Heart left ventricle (tissue), 16 donors: ENCODE results near the gene EWSR1. TPM values are rescaled to one million over a fixed set of nuclear protein-coding genes. Genes with fewer than 3 reads are reported as not detected.
"Not testable (repeated sequence)": the region's sequence is repeated elsewhere in the genome, so short reads cannot be mapped to it uniquely, and the experiment has no call there.

Experiments used
- ATAC-seq, 4 donors: fragments of 200-7000 bp; cut with Tn5 transposase; one replicate each; pipeline ENCODE4 v1.9.1; 2020 to 2022; ENCODE audit warnings: moderate library complexity in 4 of 4, mild to moderate bottlenecking in 3 of 4, moderate number of reproducible peaks in 1 of 4
- DNase-seq, 5 donors: peaks; one replicate each; pipeline ENCODE4 v3.0.0-alpha.2; 2020
- H3K27ac ChIP-seq, 12 donors: fragments of 200-600 bp; sonication (generic) in 4 of 12; one replicate each; pipeline versions ENCODE4 v1.5.0 to v1.8.0; 2016 to 2022; ENCODE audit warnings: mild to moderate bottlenecking in 2 of 12
- H3K27me3 ChIP-seq, 9 donors: fragments of 200-600 bp; sonication (generic) in 2 of 9; one replicate each; pipeline versions ENCODE4 v1.5.1 to v1.8.0; 2016 to 2022; ENCODE audit warnings: mild to moderate bottlenecking in 3 of 9
- H3K36me3 ChIP-seq, 9 donors: fragments of 200-600 bp; sonication (generic) in 2 of 9; one replicate each; pipeline versions ENCODE4 v1.5.0 to v1.8.0; 2018 to 2022; ENCODE audit warnings: mild to moderate bottlenecking in 2 of 9
- H3K4me1 ChIP-seq, 12 donors: fragments of 200-600 bp; sonication (generic) in 4 of 12; one replicate each; pipeline versions ENCODE4 v1.5.0 to v1.8.0; 2016 to 2022; ENCODE audit warnings: mild to moderate bottlenecking in 3 of 12
- H3K4me3 ChIP-seq, 12 donors: fragments of 200-600 bp; sonication (generic) in 4 of 12; one replicate each; pipeline versions ENCODE4 v1.5.0 to v1.8.0; 2017 to 2022; ENCODE audit warnings: mild to moderate bottlenecking in 9 of 12, moderate library complexity in 4 of 12
- H3K9me3 ChIP-seq, 12 donors: fragments of 200-600 bp; sonication (generic) in 4 of 12; one replicate each; pipeline versions ENCODE4 v1.5.0 to v1.8.0; 2016 to 2022; ENCODE audit warnings: mild to moderate bottlenecking in 1 of 12
- POLR2A ChIP-seq, 2 donors: fragments of 450-650 bp; IDR thresholded peaks; one replicate each; pipeline ENCODE4 v1.6.1; 2017; ENCODE audit warnings: antibody characterized with exemption in 2 of 2, mild to moderate bottlenecking in 2 of 2, moderate library complexity in 2 of 2
- WGBS, 4 donors: extraction: QIAGEN DNeasy Blood & Tissue Kit in 2 of 4; methylation state at CpG; one replicate each; pipeline versions ENCODE4 v1.1.5 to v1.1.7; 2013 to 2018; 5-methylcytosine and 5-hydroxymethylcytosine counted together
- intact Hi-C, 10 donors: fragments of 100-400 bp; cut with DNase I; formaldehyde crosslinking; loops; one replicate each; pipeline versions ENCODE4 v1.11.1 to v1.14.2; 2022
- polyA plus RNA-seq, 2 donors: library from polyadenylated mRNA; stranded (reverse); fragments of 200-250 nt; gene quantifications; one replicate each; pipeline ENCODE4 v1.2.3, GENCODE V29; 2013
- total RNA-seq, 9 donors: library from RNA; depleted of rRNA in 2 of 9; stranded (reverse); fragments of >200 nt in 2 of 9; fragmentation: NEBNext Ultra II Directional in 3 of 9; extraction: Animal tissue kit (Norgen Biotek cat#: 25700) in 3 of 9; gene quantifications; one replicate each; pipeline versions ENCODE4 v1.1.0 to v1.2.4, GENCODE V29; 2016 to 2023
- TF ChIP-seq, protein P1 (sequence below), 12 donors: fragments of 200-600 bp; sonication (generic) in 4 of 12; IDR thresholded peaks; one replicate each; pipeline versions ENCODE4 v1.5.0 to v1.8.0; 2018 to 2022; ENCODE audit warnings: antibody characterized with exemption in 12 of 12, mild to moderate bottlenecking in 5 of 12
- donor health status: ischemic (EF 13 %, LVEDD 7.1; RV severe dilation, severe dysfunction).
- donor health status: healthy with polysubstance abuse.
- donor health status: DM: no; HTN: yes; CAD: no.
- donor health status: DM: no; HTN: no; CAD: no.
- donor health status: ischemic (EF 25% LVEDD 6.9; RV normal size, moderate dysfunction).
- donor health status: ischemic (EF 25% LVEDD 5.7; RV mildly dilated, moderate dysfunction).
- donor health status: healthy.
- donor health status: DM: yes; HTN: yes; CAD: no.
- donor health status: ischemic (EF 35%, LVEDD 5.7; RV mildly dilated, moderate dysfunction).
- donor health status: nonischemic (EF 11% LVEDD 7.7; RV severe dilation, severe dysfunction).
- donor health status: DM: yes; HTN: yes; CAD: no.
- donor health status: PGD.
- donor health status: ischemic (EF 29% LVEDD 5.4; RV normal size, mild dysfunction).
- donor health status: nonischemic (EF 23%, LVEDD 6.1; RV moderate dilation, normal function).

The EWSR1 gene
- total and polyA plus RNA-seq, 11 donors = 94.3 to 202 (median 138) TPM

DNA sequence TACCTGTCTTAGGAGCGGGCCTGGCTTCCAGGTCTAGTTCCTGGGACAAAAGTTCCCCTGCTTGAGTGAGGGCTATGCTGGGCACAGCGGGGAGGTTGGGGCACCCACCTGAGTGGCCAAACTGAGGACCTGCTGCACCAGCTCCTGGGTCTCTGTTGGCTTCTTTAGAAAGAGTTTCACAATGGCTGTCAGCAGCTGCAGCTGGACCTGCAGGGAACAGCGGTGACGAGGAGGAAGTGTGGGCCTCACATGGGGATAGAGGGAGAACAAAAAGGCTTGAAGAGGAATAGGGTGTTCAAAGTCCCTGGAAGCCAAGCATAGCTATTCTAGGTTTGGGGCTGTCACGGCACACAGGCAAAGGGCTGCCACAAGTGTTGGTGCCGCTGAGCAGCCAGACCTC, 74.1 kb downstream of the EWSR1 start:
- H3K27me3 ChIP-seq = no peaks in the 10 kb centered on the region
- peaks cover 0 to 100% (median 77%) of the 10 kb centered on the region in 9 donors for H3K36me3 ChIP-seq
- TF ChIP-seq, protein P1, sequence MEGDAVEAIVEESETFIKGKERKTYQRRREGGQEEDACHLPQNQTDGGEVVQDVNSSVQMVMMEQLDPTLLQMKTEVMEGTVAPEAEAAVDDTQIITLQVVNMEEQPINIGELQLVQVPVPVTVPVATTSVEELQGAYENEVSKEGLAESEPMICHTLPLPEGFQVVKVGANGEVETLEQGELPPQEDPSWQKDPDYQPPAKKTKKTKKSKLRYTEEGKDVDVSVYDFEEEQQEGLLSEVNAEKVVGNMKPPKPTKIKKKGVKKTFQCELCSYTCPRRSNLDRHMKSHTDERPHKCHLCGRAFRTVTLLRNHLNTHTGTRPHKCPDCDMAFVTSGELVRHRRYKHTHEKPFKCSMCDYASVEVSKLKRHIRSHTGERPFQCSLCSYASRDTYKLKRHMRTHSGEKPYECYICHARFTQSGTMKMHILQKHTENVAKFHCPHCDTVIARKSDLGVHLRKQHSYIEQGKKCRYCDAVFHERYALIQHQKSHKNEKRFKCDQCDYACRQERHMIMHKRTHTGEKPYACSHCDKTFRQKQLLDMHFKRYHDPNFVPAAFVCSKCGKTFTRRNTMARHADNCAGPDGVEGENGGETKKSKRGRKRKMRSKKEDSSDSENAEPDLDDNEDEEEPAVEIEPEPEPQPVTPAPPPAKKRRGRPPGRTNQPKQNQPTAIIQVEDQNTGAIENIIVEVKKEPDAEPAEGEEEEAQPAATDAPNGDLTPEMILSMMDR (IDR thresholded peaks at IDR 0.05) = no peak
- TF ChIP-seq POLR2A (IDR thresholded peaks at IDR 0.05) = no peak
- H3K4me3 ChIP-seq = no peak overlapping the region
- H3K4me1 ChIP-seq = peaks cover 0 to 44% (median 19%) of the 10 kb centered on the region in 12 donors
- H3K27ac ChIP-seq = peak overlapping the region in 3 of 12 donors; percentile 2 to 20 (median 11)
- DNase-seq = no peak
- intact Hi-C loops = loop anchor here in 2 of 10 donors (5.0 kb wide), 1 partner anchor 35 kb away; the partner anchor contains the start of gene GAS2L1 (in 2 of the 2)
- ATAC-seq = no peak
- WGBS, 4 donors = 72 to 84% (median 77%) methylated on average over 6 of the region's 6 CpGs
- no peaks in the 10 kb centered on the region for H3K9me3 ChIP-seq

DNA sequence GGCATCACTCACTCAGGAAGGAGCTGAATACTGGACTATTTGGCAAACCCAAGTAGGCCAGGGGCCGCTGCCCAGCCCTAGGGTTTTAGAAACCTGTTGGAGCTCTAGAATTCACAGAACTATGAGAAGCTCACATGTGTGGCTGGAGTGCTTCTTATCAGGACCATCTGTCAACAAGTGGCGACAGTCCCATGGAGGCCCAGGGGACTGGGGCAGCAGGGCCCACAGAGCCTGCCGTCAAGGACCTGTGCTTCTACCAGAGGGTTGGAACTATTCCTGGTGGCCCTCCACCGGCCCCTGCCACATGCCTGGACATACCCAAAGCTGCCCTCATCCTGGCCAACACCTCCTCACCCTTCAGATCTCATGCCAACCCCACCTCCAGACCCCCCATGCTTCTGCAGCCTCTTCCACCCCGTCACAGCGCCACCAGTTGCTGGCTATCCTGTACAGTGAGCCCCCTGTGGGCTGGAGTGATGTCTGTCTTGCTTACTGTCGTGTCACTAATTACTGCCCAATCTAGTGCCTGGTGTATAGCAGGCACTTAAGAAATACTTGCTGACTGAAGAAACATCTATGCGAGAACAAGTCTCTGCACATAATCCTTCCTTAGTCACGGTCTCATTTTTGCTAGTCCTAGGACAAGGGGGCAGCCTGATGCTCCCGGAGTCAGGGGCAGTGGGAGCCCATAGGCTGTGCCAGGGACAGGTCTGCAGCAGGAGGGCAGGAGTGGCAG, 74.7 kb downstream of the EWSR1 start:
- TF ChIP-seq POLR2A (IDR thresholded peaks at IDR 0.05) = no peak
- TF ChIP-seq, protein P1 (IDR thresholded peaks at IDR 0.05) = no peak
- no peaks in the 10 kb centered on the region for H3K27me3 ChIP-seq
- ATAC-seq (peak in 1 of 4 donors; percentile 2), DNase-seq (peak in 2 of 5 donors; percentile 26 to 49)
- intact Hi-C loops = loop anchor here in 2 of 10 donors (5.0 kb wide), 1 partner anchor 35 kb away; the partner anchor contains the start of gene GAS2L1 (in 2 of the 2)
- H3K27ac ChIP-seq = peak overlapping the region in 7 of 12 donors; percentile 1 to 62 (median 20)
- WGBS, 4 donors = 58 to 65% (median 62%) methylated on average over 10 of the region's 10 CpGs
- H3K9me3 ChIP-seq = no peaks in the 10 kb centered on the region
- H3K4me1 ChIP-seq = peaks cover 0 to 45% (median 19%) of the 10 kb centered on the region in 12 donors
- no peak overlapping the region for H3K4me3 ChIP-seq
- peaks cover 0 to 100% (median 77%) of the 10 kb centered on the region in 9 donors for H3K36me3 ChIP-seq

DNA sequence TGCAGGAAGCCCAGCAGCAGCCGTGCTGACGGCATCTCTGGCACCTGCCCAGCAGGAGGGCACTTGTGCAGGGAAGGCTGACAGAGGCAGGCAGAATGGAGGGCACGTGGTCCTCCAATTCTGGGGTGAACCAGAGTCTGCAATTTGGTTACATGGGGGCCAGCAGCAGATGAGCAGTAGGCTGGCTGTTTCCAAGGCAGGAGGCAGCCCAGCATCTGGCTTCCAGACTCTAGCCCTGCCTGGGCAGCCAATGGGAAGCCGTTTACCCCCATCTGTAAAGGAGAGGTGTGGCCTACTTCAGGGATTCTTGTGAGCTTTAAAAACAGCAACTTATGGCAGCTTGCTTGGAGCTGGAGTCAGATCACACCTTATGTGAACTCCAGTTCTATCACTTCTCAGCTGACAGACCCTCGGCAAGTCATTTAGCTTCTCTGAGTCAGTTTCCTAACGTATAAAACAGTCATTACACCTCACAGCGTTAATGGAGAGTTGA, 75.3 kb downstream of the EWSR1 start:
- peak; percentile 69 to 82 (median 79) for ATAC-seq
- Histone ChIP-seq H3K27me3 (no peaks in the 10 kb centered on the region), H3K27ac (peak overlapping the region in 11 of 12 donors; percentile 1 to 63 (median 39)), H3K4me1 (peaks cover 0 to 45% (median 19%) of the 10 kb centered on the region in 12 donors), H3K36me3 (peaks cover 0 to 100% (median 77%) of the 10 kb centered on the region in 9 donors), H3K9me3 (no peaks in the 10 kb centered on the region), H3K4me3 (no peak overlapping the region)
- DNase-seq = peak; percentile 65 to 85 (median 81)
- intact Hi-C loops = loop anchor here in 2 of 10 donors (5.0 kb wide), 1 partner anchor 36 kb away; the partner anchor contains the start of gene GAS2L1 (in 2 of the 2)
- no peak for TF ChIP-seq POLR2A (IDR thresholded peaks at IDR 0.05)
- TF ChIP-seq, protein P1 (IDR thresholded peaks at IDR 0.05) = no peak
- WGBS, 4 donors = 55 to 63% (median 59%) methylated on average over 6 to 7 of the region's 7 CpGs

DNA sequence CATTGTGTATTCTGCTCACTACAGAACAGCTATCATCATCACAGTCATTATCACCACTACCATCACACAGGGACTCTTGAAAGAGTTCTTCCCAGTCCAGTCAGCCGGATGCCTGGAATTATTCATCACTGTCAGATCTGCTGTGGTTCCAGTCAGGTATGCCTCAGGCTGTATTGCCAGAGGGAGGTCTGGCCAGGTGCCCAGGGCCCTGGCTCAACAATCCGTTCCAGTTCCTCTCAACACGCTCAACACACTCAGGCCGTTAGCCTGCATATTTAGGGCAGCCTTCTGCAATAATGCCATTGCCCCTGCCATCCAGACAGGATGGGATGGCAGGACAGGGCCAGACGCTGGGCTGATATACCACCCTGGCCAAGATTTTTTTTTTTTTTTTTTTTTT, 76.1 kb downstream of the EWSR1 start:
- H3K9me3 ChIP-seq = no peaks in the 10 kb centered on the region
- ATAC-seq (peak; percentile 77 to 90 (median 84)), DNase-seq (peak; percentile 54 to 82 (median 77))
- peak overlapping the region in 9 of 12 donors; percentile 6 to 63 (median 43) for H3K27ac ChIP-seq
- no peak for TF ChIP-seq POLR2A (IDR thresholded peaks at IDR 0.05)
- TF ChIP-seq, protein P1 (IDR thresholded peaks at IDR 0.05) = no peak
- H3K36me3 ChIP-seq = peaks cover 0 to 100% (median 77%) of the 10 kb centered on the region in 9 donors
- intact Hi-C loops = loop anchor here in 2 of 10 donors (5.0 kb wide), 1 partner anchor 37 kb away; the partner anchor contains the start of gene GAS2L1 (in 2 of the 2)
- H3K27me3 ChIP-seq = no peaks in the 10 kb centered on the region
- no peak overlapping the region for H3K4me3 ChIP-seq
- H3K4me1 ChIP-seq = peaks cover 0 to 45% (median 19%) of the 10 kb centered on the region in 12 donors
- WGBS, 4 donors = 38 to 46% (median 39%) methylated on average over 5 of the region's 5 CpGs

DNA sequence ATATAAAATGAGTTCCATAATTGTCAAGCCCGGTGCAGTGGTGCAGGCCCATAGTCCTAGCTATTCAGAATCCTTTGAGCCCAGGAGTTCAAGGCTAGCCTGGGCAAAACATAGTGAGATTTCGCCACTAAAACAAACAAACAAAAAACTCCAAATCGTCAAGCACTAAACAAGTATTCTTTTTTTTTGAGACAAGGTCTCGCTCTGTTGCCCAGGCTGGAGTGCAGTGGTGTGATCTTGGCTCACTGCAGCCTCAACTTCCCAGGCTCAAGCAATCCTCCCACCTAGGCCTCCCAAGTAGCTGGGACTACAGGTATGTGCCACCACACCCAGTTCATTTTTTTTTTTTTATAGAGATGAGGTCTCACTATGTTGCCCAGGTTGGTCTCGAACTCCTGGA, 76.8 kb downstream of the EWSR1 start:
- 89 to 97% (median 94%) methylated on average over 5 of the region's 5 CpGs for WGBS, 4 donors
- not testable (repeated sequence) for H3K27me3 ChIP-seq, H3K9me3 ChIP-seq, H3K4me3 ChIP-seq, ATAC-seq
- Histone ChIP-seq H3K4me1 (peaks cover 0 to 45% (median 19%) of the 10 kb centered on the region in 12 donors), H3K36me3 (peaks cover 0 to 100% (median 77%) of the 10 kb centered on the region in 9 donors), H3K27ac (peak overlapping the region in 6 of 12 donors; percentile 6 to 62 (median 52))
- intact Hi-C loops = loop anchor here in 2 of 10 donors (5.0 kb wide), 1 partner anchor 38 kb away; the partner anchor contains the start of gene GAS2L1 (in 2 of the 2)
- DNase-seq = peak in 1 of 5 donors; percentile 0
